Glomerular endothelial cell (primary cell): ENCODE measurements around the gene CERT1. TPM values are rescaled to one million over a fixed set of nuclear protein-coding genes. Genes with fewer than 3 reads are reported as not detected.
"Not testable (repeated sequence)": the region's sequence is repeated elsewhere in the genome, so short reads cannot be mapped to it uniquely, and the experiment has no call there.

Experiments used
- DNase-seq: peaks from one replicate; pipeline ENCODE4 v3.0.0-alpha.2; 2011; ENCODE audit warnings: low read depth, low spot score; ENCODE audit errors: extremely low read depth
- total RNA-seq: library from RNA; depleted of rRNA; stranded (reverse); fragments of >200 nt; gene quantifications from 2 replicates; pipeline ENCODE4 v1.2.3, GENCODE V29; 2015

CERT1 gene
- total RNA-seq, 1 donor from 2014 or later = 20.1 TPM

DNA sequence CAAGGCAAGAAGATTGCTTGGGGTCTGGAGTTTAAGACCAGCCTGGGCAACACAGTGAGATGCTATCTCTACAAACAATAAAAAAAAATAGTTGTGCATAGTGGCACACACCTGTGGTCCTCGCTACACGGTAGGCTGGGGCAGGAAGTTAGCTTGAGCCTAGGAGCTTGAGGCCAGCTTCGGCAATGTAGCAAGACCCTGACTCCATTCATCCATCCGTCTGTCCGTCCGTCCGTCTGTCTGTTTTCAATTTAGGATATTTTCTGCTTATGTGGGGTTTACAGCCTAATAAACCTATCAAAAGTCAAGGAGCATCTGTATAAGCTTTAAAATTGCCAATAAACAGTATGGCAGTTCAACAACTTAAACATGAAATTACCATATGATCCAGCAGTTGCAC is 154.7 kb downstream of the CERT1 start:
- DNase-seq = no peak

GRCh38 chr5:75355236-75355635 is 156.2 kb downstream of the CERT1 start:
- DNase-seq = no peak

- no peak for DNase-seq
Observed at GRCh38 chr5:75351139-75351926, 160.1 kb downstream of the CERT1 start.

DNA sequence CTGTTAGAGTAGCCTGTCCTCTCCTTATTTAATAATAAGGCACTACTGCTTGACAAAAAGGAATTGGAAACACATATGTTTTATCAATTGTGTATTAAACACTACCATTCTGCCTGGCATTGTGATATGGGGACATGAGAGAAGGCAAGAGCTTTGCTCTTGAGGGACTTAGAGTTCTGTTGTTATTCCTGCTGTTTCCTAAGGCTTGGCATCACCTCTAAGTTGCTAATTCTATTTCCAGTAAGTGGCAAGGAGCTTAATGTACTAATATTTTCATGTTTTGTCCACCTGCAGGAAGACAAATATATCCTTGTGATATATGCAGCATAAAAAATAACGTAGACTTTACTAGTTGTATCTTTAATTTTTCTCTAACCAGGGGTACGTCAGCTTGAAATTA is 161.8 kb downstream of the CERT1 start:
- no peak for DNase-seq

- no peak for DNase-seq
Observed at GRCh38 chr5:75348241-75348640, 163.2 kb downstream of the CERT1 start.

DNA sequence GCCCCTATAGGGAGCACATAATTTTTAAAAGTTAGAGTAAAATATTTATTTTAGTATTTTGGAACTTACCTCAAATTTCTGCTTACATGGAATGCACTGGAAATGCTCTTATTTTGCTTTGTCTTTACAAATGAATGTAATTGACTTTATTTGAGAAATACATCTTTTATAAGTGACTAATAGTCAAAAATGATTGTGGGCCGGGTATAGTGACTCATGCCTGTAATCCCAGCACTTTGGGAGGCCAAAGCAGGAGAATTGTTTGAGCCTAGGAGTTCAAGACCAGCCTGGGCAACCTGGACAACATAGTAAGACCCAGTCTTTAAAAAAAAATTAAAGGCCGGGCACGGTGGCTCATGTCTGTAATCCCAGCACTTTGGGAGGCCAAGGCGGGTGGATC is 168.6 kb downstream of the CERT1 start:
- no peak for DNase-seq

GRCh38 chr5:75341934-75342333 is 169.5 kb downstream of the CERT1 start:
- no peak for DNase-seq

- DNase-seq = no peak
Observed at GRCh38 chr5:75340714-75341478, 170.5 kb downstream of the CERT1 start.

GRCh38 chr5:75338408-75338807 is 173.0 kb downstream of the CERT1 start:
- DNase-seq = no peak

DNA sequence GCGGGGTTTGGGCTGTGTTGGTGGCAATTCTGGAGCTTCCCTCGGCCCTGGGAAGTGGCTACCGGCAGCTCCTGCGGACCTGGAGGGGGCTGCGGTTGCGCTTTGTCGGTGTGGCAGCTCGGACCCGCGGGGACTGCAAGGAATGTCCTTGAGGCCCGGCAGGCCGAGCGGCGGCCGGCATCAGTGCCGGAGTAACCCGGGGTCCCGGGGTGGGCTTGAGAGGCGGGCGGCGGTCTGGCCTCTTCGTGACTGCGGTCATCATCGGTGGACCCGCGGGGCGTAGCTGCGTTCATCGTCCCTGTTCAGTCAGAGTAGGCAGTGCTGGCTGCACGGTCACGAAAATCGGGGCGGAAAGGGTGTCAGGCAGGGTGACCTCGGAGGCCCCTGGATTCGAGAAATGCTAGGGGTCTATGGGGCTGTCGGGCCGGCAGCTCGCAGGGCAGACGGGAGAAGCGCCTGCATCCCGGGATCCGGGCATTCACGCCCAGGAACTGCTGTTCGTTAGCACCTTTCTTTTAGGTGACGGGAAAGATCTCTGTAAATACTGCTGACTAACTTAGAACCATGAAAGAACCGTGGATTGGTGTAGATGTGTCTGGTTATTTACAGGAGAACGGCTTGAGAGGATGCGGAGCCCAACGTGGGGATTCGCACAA is 173.9 kb downstream of the CERT1 start:
- DNase-seq = no peak

GRCh38 chr5:75336615-75337336 is 174.7 kb downstream of the CERT1 start, which contains the start of gene HMGCR:
TSS of gene HMGCR (plus strand) at chr5:75337220. CDS start at chr5:75342606, 5,386 bp downstream.
- DNase-seq = peak; percentile 90

GRCh38 chr5:75335952-75336614 is 175.3 kb downstream of the CERT1 start:
- peak; percentile 55 for DNase-seq

DNA sequence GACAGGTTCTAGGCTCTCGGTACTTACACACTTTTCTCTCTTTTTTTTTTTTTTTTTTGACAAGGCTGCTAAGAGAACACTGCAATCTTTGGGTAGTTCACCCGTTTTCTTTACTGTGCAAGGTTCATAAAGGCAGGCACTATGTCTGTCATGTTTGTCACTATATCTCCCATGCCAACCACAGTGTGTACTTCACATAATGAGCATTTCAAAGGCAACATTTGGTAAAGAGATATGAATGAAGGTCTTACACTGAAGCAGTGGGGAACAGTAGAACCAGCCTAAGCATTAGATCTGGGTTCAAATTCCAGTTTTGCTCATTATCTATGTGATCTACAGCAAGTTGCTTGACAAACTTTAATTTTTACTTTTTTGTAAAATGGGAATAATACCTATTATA is 175.9 kb downstream of the CERT1 start:
- no peak for DNase-seq

DNA sequence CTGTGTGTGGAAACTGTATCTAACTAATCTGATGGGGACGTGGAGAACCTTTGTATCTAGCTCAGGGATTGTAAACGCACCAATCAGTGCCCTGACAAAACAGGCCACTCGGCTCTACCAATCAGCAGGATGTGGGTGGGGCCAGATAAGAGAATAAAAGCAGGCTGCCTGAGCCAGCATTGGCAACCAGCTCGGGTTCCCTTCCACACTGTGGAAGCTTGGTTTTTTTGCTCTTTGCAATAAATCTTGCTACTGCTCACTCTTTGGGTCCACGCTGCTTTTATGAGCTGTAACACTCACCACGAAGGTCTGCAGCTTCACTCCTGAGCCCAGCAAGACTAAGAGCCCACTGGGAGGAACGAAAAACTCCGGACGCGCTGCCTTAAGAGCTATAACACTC is 177.0 kb downstream of the CERT1 start:
- DNase-seq = not testable (repeated sequence)

DNA sequence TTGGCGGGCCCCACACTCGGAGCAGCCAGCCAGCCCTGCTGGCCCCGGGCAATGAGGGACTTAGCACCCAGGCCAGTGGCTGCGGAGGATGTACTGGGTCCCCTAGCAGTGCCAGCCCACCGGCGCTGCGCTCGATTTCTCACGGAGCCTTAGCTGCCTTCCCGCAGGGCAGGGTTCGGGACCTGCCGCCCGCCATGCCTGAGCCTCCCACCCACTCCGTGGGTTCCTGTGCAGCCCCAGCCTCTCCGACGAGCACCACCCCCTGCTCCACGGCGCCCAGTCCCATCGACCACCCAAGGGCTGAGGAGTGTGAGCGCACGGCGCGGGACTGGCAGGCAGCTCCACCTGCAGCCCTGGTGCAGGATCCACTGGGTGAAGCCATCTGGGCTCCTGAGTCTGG is 177.7 kb downstream of the CERT1 start:
- not testable (repeated sequence) for DNase-seq

- no peak for DNase-seq
Observed at GRCh38 chr5:75331095-75332090, 180.0 kb downstream of the CERT1 start.

DNA sequence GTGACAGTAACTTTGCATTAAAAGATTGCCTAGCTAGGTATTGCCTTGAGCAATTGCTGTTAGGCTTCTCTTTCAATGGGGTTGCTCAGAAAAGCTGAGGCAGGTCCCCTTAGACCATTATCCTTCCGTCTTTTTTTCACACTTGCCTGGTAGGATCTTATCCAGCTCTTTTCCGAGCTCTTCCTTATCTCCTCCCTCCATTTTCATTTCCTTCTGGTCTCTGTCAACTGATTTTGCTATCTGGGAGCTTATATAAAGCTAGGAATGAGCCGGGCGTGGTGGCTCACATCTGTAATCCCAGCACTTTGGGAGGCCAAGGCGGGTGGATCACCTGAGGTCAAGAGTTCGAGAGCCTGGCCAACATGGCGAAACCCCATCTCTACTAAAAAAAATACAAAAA is 181.0 kb downstream of the CERT1 start:
- no peak for DNase-seq
